ENCODE results near the gene TPTE.
"Not testable (repeated sequence)": the region's sequence is repeated elsewhere in the genome, so short reads cannot be mapped to it uniquely, and the experiment has no call there.

TPTE gene

DNA sequence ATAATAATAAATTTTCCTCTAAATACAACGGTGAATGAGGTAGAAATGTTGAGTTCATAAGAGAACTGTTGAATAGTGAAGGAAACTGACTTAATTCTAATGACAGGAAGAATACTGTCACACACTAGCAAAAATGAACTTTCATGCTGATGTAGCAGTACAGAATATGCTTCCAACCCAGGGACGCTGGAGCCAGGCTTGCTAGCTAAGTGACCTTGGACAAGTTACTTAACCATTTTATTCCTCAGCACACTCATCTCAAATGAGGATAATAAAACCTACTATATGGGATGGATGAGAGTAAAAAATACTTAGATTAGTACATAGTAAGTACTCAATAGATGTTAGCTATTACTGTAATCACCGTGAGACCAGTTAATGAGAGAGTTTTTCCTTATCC is 36.5 kb upstream of the TPTE start:
- H2AK5ac ChIP-seq (ENCODE audit: low read length); H3K9ac ChIP-seq (ENCODE audit: low read length); DNase-seq; H2BK5ac ChIP-seq (ENCODE audit: low read depth, low read length, poor library complexity); H3K18ac ChIP-seq (ENCODE audit: low read length); H3K14ac ChIP-seq (ENCODE audit: low read length); H2BK120ac ChIP-seq (ENCODE audit: insufficient read depth, low read length, poor library complexity); H2BK12ac ChIP-seq (ENCODE audit: low read length); H3K36me3 ChIP-seq (ENCODE audit: control insufficient read depth in 1 of 2, insufficient read depth in 2 of 2, low read length in 2 of 2); H3K4me3 ChIP-seq (ENCODE audit: low read depth, low read length); H2AFZ ChIP-seq (ENCODE audit: insufficient read depth, low read length, poor library complexity); H3K23ac ChIP-seq (ENCODE audit: low read length); H3K79me1 ChIP-seq (ENCODE audit: low read length); H3K4me1 ChIP-seq (ENCODE audit: control insufficient read depth in 1 of 2, insufficient read depth in 2 of 2, low read length in 2 of 2); H3K9me3 ChIP-seq (ENCODE audit: insufficient read depth, low read depth, low read length); H3K27me3 ChIP-seq (ENCODE audit: insufficient read depth, low read length); H4K91ac ChIP-seq (ENCODE audit: low read depth, low read length); H3K27ac ChIP-seq (ENCODE audit: low read depth, low read length); H3K4ac ChIP-seq (ENCODE audit: low read depth, low read length); H4K8ac ChIP-seq (ENCODE audit: low read depth, low read length); H3K4me2 ChIP-seq (ENCODE audit: low read length); H4K12ac ChIP-seq (ENCODE audit: low read depth, low read length); H3K79me2 ChIP-seq (ENCODE audit: control insufficient read depth, insufficient read depth, low read length, poor library complexity): not testable (repeated sequence)
- no CpG with 5 or more reads among the region's 3 CpGs for WGBS (ENCODE audit: extremely low coverage, insufficient coverage, insufficient read length)

DNA sequence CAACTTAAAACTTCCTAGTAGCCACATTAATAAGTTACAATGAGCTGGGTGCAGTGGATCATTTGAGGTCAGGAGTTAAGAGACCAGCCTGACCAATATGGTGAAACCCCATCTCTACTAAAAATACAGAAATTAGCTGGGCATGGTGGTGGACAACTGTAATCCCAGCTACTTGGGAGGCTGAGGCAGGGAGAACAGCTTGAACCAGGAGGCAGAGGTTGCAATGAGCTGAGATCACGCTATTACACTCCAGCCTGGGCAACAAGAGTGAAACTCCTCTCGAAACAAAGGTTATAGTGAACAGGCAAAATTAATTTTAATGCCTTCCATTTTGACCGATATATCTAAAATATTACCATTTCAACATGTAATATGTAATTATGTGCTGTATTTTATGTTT is 30.9 kb upstream of the TPTE start:
- H3K79me2 ChIP-seq (ENCODE audit: control insufficient read depth, insufficient read depth, low read length, poor library complexity); H3K27ac ChIP-seq (ENCODE audit: low read depth, low read length); H3K9ac ChIP-seq (ENCODE audit: low read length); H3K27me3 ChIP-seq (ENCODE audit: insufficient read depth, low read length); H4K12ac ChIP-seq (ENCODE audit: low read depth, low read length); H2AK5ac ChIP-seq (ENCODE audit: low read length); H3K4me3 ChIP-seq (ENCODE audit: low read depth, low read length); H3K23ac ChIP-seq (ENCODE audit: low read length); H3K18ac ChIP-seq (ENCODE audit: low read length); DNase-seq; H3K4me1 ChIP-seq (ENCODE audit: control insufficient read depth in 1 of 2, insufficient read depth in 2 of 2, low read length in 2 of 2); H3K4ac ChIP-seq (ENCODE audit: low read depth, low read length); H3K9me3 ChIP-seq (ENCODE audit: insufficient read depth, low read depth, low read length); H2AFZ ChIP-seq (ENCODE audit: insufficient read depth, low read length, poor library complexity); H2BK12ac ChIP-seq (ENCODE audit: low read length); H3K36me3 ChIP-seq (ENCODE audit: control insufficient read depth in 1 of 2, insufficient read depth in 2 of 2, low read length in 2 of 2); H2BK120ac ChIP-seq (ENCODE audit: insufficient read depth, low read length, poor library complexity); H2BK5ac ChIP-seq (ENCODE audit: low read depth, low read length, poor library complexity); H3K79me1 ChIP-seq (ENCODE audit: low read length); H3K4me2 ChIP-seq (ENCODE audit: low read length); H4K8ac ChIP-seq (ENCODE audit: low read depth, low read length); H3K14ac ChIP-seq (ENCODE audit: low read length); H4K91ac ChIP-seq (ENCODE audit: low read depth, low read length): not testable (repeated sequence)
- WGBS (ENCODE audit: extremely low coverage, insufficient coverage, insufficient read length): no CpG with 5 or more reads among the region's 3 CpGs

DNA sequence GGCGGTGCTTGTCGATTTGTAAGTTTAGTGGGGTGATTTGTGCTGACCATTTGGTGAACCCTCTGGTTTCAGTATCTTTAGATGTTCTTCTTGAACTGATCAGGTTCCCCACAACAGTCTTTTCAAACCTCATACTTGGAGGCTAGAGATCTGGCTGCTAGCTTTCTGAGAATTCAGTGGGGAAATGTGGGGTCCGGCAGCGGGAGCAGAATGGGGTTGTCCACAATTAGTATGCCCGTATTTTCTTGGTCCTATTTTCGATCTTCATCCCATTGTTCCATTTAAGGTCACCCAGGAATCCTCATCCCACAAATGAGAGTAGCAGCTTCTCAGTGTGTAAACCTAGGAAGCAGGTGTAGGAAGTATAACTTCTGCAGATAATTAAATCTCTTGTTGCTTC is 10.3 kb upstream of the TPTE start:
- no peak overlapping the region for H4K91ac ChIP-seq (ENCODE audit: low read depth, low read length)
- H2BK5ac ChIP-seq (ENCODE audit: low read depth, low read length, poor library complexity): no peak overlapping the region
- H3K27ac ChIP-seq (ENCODE audit: low read depth, low read length): no peak overlapping the region
- no peak overlapping the region for H2BK120ac ChIP-seq (ENCODE audit: insufficient read depth, low read length, poor library complexity)
- no peak for DNase-seq
- H3K4me3 ChIP-seq (ENCODE audit: low read depth, low read length): no peak overlapping the region
- H3K79me2 ChIP-seq (ENCODE audit: control insufficient read depth, insufficient read depth, low read length, poor library complexity): no peaks in the 10 kb centered on the region
- no peak overlapping the region for H4K8ac ChIP-seq (ENCODE audit: low read depth, low read length)
- H3K4me1 ChIP-seq (ENCODE audit: control insufficient read depth in 1 of 2, insufficient read depth in 2 of 2, low read length in 2 of 2): no peaks in the 10 kb centered on the region
- no peak overlapping the region for H2AFZ ChIP-seq (ENCODE audit: insufficient read depth, low read length, poor library complexity)
- no peaks in the 10 kb centered on the region for H3K79me1 ChIP-seq (ENCODE audit: low read length)
- H2BK12ac ChIP-seq (ENCODE audit: low read length): no peak overlapping the region
- H3K36me3 ChIP-seq (ENCODE audit: control insufficient read depth in 1 of 2, insufficient read depth in 2 of 2, low read length in 2 of 2): no peaks in the 10 kb centered on the region
- H3K23ac ChIP-seq (ENCODE audit: low read length): no peak overlapping the region
- no peak overlapping the region for H3K4me2 ChIP-seq (ENCODE audit: low read length)
- H3K27me3 ChIP-seq (ENCODE audit: insufficient read depth, low read length): no peaks in the 10 kb centered on the region
- H2AK5ac ChIP-seq (ENCODE audit: low read length): no peak overlapping the region
- no peak overlapping the region for H3K18ac ChIP-seq (ENCODE audit: low read length)
- 100% methylated on average over 1 of the region's 6 CpGs for WGBS (ENCODE audit: extremely low coverage, insufficient coverage, insufficient read length)
- peaks cover 3% of the 10 kb centered on the region for H3K9me3 ChIP-seq (ENCODE audit: insufficient read depth, low read depth, low read length)
- no peak overlapping the region for H3K9ac ChIP-seq (ENCODE audit: low read length)
- H4K12ac ChIP-seq (ENCODE audit: low read depth, low read length): no peak overlapping the region
- no peak overlapping the region for H3K14ac ChIP-seq (ENCODE audit: low read length)
- no peak overlapping the region for H3K4ac ChIP-seq (ENCODE audit: low read depth, low read length)

DNA sequence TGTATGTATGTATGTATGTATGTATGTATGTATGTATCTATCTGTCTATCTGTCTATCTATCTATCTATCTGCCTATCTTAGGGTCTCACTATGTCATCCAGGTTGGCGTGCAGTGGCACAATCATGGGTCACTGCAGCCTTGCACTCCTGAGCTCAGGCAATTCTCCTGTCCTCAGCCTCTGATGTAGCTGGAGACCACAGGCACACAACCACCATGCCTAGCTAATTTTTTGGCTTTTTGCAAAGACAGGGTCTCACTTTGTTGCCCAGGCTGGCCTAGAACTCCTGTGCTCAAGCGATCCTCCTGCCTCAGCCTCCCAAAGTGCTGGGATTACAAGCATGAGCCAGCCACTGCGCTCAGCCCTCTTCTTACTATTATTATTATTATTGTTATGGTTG is 4.5 kb upstream of the TPTE start:
- no CpG with 5 or more reads among the region's 3 CpGs for WGBS (ENCODE audit: extremely low coverage, insufficient coverage, insufficient read length)
- not testable (repeated sequence) for H2BK120ac ChIP-seq (ENCODE audit: insufficient read depth, low read length, poor library complexity); H3K4ac ChIP-seq (ENCODE audit: low read depth, low read length); H3K4me1 ChIP-seq (ENCODE audit: control insufficient read depth in 1 of 2, insufficient read depth in 2 of 2, low read length in 2 of 2); H3K27ac ChIP-seq (ENCODE audit: low read depth, low read length); H3K79me1 ChIP-seq (ENCODE audit: low read length); H4K12ac ChIP-seq (ENCODE audit: low read depth, low read length); H2AFZ ChIP-seq (ENCODE audit: insufficient read depth, low read length, poor library complexity); H3K9ac ChIP-seq (ENCODE audit: low read length); H3K79me2 ChIP-seq (ENCODE audit: control insufficient read depth, insufficient read depth, low read length, poor library complexity); H2BK5ac ChIP-seq (ENCODE audit: low read depth, low read length, poor library complexity); H3K18ac ChIP-seq (ENCODE audit: low read length); H3K36me3 ChIP-seq (ENCODE audit: control insufficient read depth in 1 of 2, insufficient read depth in 2 of 2, low read length in 2 of 2); H3K4me2 ChIP-seq (ENCODE audit: low read length); H4K91ac ChIP-seq (ENCODE audit: low read depth, low read length); H3K4me3 ChIP-seq (ENCODE audit: low read depth, low read length); H2BK12ac ChIP-seq (ENCODE audit: low read length); H3K23ac ChIP-seq (ENCODE audit: low read length); DNase-seq; H2AK5ac ChIP-seq (ENCODE audit: low read length); H3K14ac ChIP-seq (ENCODE audit: low read length); H3K27me3 ChIP-seq (ENCODE audit: insufficient read depth, low read length); H4K8ac ChIP-seq (ENCODE audit: low read depth, low read length)
- peaks cover 31% of the 10 kb centered on the region for H3K9me3 ChIP-seq (ENCODE audit: insufficient read depth, low read depth, low read length)

All from trophoblast cell (in vitro differentiated cells and primary cell).